Activated effector memory CD4-positive, alpha-beta T cell treated with anti-CD3 and anti-CD28 coated beads, Interleukin-2, amount 50 U/mL, for 16 hours (primary cell): ENCODE results near the gene ADAMTS18.
"Not testable (repeated sequence)": the region's sequence is repeated elsewhere in the genome, so short reads cannot be mapped to it uniquely, and the experiment has no call there.

Experiments used
- DNase-seq: peaks from one replicate; pipeline ENCODE4 v3.0.0-alpha.2; 2020

The ADAMTS18 gene

DNA sequence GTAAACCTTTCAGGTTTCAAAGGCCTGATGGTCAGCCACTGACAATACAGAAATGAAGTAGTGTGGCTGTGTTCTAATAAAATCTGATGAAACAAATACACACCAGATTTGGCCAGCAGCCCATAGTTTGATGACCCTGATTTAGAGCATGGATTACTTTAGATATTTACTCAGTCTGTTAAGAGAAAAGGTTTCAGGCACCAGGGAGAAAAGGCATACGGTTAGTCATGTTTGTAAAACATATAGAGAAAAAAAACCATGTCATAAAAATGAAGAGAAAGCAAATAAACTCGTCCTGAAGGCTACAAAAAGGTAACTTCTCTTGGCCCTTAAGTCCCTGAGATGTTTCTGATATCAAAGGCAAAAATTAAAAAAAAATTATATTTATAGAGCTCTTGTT is 112.1 kb downstream of the ADAMTS18 start:
- DNase-seq = no peak

DNA sequence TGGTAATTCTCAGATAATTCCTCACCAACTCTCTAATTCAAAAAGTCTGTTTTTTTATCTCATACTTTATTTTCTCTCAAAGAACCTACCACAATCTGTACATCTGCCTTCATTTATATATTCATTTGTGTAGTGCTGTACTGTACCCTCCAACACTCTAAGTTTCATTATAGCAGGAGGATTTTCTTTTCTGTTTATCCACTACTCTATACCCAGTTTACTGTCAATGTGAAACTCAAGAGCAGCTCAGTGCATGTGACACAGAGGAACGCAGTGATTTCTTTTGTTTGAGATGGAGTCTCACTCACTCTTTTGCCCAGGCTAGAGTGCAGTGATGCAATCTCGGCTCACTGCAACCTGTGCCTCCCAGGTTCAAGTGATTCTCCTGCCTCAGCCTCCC is 117.8 kb downstream of the ADAMTS18 start:
- DNase-seq = no peak

GRCh38 chr16:77310877-77311276 is 124.0 kb downstream of the ADAMTS18 start:
- no peak for DNase-seq

DNA sequence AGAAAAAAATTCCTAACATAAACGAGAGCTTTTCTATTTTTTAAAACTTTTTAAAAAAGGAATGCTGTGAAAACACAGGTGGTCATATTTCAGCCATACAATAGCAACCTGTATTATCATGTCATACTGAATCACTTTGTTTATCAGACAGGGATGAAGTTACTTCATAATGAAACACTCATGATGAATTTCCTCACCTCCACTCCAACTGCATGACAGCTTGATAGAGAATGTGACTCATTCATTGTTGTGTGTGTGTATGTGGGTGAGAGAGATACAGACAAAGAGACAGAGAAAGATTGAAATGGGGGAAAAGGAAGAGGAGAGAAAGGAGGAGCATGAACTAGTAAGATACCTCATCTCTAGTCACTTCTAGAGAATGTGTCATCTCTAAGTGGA is 126.7 kb downstream of the ADAMTS18 start:
- no peak for DNase-seq

DNA sequence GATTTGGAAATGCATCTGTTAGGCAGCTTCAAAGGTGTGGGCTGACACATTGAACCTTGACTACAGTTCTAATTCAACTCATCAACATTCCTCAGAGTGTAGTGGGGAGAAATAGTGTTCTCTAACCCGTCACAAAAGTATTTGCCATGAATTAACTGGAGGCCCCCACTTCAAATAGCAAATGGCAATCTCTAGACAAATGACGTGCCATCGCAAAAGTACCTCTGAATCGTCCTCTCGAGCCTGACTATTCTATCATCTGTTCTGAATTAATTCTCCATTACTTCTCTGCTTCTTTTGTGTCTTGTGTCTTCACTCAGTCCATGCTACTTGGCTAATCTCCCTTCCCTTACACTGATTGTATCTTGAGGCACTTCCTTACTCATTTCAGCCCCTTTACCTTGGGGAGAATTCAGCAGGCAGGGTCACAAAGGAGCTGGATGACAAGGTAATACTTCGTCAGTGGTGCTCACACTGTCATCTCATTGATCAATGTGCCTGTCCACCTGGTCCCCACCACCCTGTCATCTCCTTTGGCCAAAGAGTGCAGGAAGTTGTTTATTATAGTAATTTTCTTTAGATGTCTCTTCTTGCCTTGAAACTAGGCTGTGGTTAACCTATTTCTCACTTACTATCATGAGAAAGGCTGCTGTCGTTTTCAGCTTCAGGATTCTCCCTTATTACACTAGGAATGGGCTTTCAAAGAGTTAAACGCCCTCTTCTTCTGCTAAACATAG is 127.2 kb downstream of the ADAMTS18 start:
- no peak for DNase-seq

DNA sequence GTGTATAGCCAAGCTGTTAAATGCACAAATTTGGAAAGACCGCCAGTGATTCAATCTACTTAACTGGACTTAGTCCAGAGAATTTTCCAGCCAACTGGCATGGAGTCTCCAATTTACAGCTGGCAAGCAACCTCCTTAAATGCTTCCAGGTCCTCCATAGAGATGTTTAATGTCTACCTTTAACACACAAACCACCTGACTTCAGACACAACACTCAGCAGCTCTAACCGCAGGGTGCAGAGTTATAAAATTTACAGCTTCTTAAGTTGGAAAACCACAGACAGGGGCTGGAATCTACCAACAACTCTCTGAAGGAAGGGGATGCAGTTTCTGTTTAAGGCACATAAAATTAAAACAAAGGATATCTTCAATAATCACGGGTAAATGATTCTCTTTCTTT is 128.8 kb downstream of the ADAMTS18 start:
- no peak for DNase-seq

DNA sequence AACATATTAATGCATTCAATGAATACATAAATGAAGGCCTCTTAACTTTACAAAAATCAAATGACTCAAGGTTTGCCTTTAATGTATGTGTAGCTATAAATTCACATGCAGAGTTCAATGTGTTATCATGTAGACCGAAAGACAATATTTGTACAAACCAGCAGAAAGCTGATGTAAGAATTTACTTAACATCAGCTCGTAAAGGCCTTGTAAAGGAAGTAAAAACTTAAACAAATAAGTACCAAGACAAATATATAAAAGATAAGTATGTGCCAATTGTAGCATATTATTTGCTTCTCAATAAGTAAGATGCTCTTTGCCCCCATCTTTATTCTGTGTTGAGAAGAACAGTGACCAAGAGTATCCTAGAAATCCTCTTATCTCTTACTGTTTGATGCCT is 130.0 kb downstream of the ADAMTS18 start:
- DNase-seq = no peak

DNA sequence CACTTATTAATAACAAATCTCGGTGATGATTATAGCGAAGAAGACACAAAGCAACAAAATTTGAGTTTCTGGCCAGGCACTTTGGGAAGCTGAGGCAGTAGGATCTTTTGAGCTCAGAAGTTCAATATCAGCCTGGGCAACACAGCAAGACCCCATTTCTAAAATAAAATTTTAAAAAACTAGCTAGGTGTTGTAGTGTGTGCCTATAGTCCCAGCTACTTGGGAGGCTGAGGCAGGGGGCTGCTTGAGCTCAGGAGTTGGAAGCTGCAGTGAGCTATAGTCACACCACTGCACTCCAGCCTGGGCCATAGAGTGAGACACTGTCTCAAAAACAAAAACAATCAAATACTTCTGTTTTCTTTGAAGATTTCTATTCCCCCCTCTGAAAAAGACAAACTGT is 130.7 kb downstream of the ADAMTS18 start:
- no peak for DNase-seq

GRCh38 chr16:77302674-77303073 is 132.2 kb downstream of the ADAMTS18 start:
- no peak for DNase-seq

- DNase-seq = no peak
Measured at GRCh38 chr16:77302249-77302648, 132.6 kb downstream of the ADAMTS18 start.

- no peak for DNase-seq
Measured at GRCh38 chr16:77300256-77300655, 134.6 kb downstream of the ADAMTS18 start.

GRCh38 chr16:77299395-77299794 is 135.4 kb downstream of the ADAMTS18 start:
- DNase-seq = no peak

DNA sequence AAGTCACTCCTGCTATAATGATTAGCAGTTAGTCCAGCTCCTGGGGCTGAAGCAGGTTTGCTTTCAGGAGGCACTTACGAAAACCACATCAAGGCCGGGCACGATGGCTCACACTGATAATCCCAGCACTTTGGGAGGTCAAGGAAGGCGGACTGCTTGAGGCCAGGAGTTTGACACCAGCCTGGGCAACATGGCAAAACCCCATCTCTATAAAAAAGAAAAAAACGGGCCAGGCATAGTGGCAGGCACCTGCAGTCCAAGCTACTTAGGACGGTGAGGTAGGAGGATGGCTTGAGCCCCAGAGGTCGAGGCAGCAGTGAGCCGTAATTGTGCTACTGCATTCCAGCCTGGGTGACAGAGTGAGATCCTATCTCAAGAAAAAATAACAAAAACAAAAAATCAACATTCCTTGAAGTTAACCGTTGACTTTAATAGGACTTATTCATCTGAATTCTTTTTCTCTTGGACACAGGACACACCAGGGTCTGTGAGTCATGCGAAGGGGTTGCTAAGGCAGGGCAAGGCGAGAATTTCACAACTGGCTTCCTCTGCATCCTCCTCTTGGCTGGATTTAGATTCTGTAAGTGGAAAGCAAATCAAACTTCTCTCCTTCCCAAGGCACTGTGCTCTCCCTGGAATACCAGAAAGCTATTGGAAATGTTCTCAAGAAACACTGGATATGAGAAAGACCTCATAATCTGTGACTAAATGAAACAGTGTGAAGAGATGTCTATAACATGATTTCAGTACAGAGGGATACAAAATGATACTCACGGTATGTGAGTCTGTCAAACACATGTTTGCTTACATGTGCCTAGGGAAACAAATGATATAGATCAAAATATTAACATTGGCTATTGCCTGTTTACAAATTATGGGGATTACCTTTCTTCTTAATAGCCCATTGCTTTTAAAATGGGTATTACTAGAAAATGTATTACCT is 136.1 kb downstream of the ADAMTS18 start:
- no peak for DNase-seq

- DNase-seq = no peak
Measured at GRCh38 chr16:77297996-77298395, 136.8 kb downstream of the ADAMTS18 start.

DNA sequence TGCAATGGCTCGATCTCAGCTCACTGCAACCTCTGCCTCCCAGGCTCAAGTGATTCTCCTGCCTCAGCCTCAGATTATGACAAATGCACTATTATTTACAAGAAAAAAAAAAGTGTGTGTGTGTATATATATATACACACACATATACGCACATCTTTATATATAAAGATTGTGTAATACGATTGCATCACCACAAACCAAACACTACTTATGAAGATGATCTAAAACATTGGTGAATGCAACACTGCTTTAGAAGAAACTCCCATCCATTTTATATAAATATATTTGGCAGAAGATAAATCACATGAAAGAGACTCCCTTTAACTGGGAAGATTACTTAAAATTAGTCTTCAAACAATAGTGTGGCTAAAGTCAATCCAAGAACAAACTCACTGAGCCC is 138.9 kb downstream of the ADAMTS18 start:
- no peak for DNase-seq

GRCh38 chr16:77290451-77291115 is 144.3 kb downstream of the ADAMTS18 start:
- no peak for DNase-seq

DNA sequence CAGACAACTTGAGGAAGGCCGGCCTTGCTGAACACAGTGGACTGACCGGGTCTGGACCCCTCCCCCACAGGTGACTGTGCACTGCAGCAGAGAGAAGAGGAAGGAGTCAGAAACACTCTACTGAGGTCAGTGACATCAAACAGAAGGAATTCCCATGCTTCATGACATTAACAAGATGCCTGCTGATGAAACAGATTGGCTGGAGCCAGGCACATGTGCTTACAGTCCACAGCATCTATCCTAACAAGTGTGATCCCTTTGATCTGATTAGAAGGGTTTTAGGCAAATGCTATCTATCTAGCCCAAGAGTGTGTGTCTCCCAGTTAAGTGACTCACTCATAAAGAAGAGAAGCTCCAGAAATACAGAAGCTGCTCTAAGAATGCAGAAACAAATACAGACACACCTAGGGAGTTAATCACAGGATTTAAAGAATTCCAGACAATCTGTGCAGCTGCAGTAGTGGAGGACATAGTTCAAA is 145.5 kb downstream of the ADAMTS18 start:
- DNase-seq = no peak

DNA sequence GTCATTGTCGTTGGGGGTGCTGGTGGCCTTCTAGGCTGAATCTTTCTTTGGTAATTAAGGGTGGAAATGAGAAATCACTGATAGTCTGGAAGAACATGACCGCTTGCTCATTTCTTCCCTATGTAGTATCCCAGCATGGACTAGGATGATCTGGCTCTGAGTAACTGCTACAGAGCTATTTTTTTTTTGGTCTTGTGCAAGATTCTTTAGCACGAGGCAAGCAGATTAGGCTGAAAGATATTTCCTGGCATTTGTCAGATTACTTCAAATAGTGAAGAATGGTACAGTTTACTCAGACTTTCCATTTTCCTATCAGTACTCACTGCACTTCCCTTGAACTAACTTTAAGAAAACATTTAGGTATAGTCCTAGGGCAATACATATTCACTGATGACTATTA is 146.6 kb downstream of the ADAMTS18 start:
- DNase-seq = no peak

GRCh38 chr16:77285676-77286075 is 149.2 kb downstream of the ADAMTS18 start:
- no peak for DNase-seq

- no peak for DNase-seq
Measured at GRCh38 chr16:77282345-77282744, 152.5 kb downstream of the ADAMTS18 start.

GRCh38 chr16:77279316-77279715 is 155.5 kb downstream of the ADAMTS18 start:
- DNase-seq = not testable (repeated sequence)

DNA sequence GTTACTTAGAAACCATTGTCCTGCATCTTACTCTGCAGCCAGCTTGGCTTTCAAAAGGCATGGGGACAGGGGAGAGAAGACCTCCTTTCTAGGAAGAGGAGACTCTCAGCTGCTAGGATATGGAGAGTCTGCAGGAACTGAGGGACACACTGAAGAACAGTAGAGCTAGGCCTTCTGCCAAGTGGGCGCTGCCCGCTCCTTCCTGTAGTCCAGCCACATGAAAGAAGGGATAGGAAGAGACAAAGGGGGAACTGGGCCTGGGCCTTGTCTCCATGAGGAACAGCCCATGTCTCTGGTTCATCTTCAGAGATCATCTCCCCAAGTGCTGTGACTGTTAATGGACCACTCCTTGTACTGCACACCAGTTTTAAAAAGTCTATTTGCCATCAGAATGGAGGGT is 157.3 kb downstream of the ADAMTS18 start:
- no peak for DNase-seq

DNA sequence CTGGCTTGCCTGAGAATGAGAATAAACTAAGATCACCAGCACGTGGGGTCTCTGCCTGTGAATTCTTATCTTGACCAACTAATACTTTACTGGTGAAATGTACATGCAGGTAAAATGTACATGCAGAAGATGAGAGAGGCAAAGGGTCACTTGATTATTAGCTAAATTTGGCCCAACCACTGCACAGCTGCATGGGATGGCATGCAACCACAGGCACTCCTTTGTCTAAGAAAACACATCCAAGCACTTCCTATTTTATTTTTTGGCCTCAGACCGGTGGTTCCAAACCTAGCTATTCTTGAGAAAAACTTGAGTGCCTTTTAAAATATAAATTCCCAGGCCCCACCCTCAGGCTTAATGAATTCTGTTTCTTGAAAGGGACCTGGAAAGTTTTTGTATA is 157.7 kb downstream of the ADAMTS18 start:
- DNase-seq = no peak
